HG03135 (cell line): Measurements from ENCODE around the gene GALR3.

Source experiments
- ATAC-seq: cut with Tn5 transposase; IDR thresholded peaks from one replicate; pipeline ENCODE4 v1.9.1; 2021; ENCODE audit warnings: mild to moderate bottlenecking, moderate library complexity; ENCODE audit not compliant: unreplicated experiment

GALR3 gene

DNA sequence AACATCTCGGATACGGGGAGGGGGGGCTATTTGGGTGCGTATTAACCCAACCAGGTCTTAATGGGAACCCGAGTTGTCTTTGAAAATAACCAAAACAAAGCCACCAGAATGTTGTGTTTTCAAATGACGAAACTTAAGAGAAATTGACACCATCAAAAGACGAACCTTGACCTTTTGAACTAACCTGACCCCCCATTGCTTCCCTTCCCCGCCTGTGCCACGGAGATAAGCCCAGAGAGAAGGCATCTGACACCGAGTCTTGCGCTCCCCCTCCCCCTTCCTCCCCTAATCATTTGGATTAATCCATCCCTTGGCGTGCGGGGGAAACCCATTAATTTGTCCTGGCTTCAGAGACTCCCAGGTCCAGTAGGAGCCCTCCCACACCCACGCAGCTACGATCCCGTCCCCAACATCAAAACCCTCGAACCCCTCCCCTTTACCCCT is 20.0 kb upstream of the GALR3 start:
- no peak for ATAC-seq

- ATAC-seq, result no peak
These were observed 19.4 kb upstream of the GALR3 start for GRCh38 chr22:37803639-37804351.

DNA sequence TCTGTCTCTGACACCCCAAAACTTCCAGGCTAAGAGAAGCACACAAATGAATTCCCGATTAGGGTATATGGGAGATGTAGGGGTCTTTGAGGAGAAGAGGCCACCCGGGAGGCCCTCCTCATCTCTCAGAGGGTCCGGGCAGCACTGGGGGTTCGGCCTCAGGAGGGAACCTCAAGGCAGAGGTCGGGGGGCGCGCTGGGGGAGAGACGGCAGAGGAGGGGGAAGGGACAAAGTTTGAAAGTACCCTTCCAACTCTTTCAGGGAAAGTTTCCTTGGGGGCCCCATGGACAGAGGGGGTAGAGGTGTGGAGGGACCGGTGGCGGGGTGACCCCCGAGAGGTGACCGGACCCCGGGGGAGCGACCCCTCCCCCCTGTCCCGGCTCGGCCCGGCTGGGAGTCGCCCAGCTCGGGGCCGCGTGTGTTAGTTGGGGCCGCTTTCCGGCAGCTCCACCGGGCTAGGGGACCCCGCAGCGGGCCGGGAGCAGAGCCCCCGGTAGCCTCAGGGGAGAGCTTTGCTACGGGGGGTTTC is 18.8 kb upstream of the GALR3 start:
- ATAC-seq, result no peak

DNA sequence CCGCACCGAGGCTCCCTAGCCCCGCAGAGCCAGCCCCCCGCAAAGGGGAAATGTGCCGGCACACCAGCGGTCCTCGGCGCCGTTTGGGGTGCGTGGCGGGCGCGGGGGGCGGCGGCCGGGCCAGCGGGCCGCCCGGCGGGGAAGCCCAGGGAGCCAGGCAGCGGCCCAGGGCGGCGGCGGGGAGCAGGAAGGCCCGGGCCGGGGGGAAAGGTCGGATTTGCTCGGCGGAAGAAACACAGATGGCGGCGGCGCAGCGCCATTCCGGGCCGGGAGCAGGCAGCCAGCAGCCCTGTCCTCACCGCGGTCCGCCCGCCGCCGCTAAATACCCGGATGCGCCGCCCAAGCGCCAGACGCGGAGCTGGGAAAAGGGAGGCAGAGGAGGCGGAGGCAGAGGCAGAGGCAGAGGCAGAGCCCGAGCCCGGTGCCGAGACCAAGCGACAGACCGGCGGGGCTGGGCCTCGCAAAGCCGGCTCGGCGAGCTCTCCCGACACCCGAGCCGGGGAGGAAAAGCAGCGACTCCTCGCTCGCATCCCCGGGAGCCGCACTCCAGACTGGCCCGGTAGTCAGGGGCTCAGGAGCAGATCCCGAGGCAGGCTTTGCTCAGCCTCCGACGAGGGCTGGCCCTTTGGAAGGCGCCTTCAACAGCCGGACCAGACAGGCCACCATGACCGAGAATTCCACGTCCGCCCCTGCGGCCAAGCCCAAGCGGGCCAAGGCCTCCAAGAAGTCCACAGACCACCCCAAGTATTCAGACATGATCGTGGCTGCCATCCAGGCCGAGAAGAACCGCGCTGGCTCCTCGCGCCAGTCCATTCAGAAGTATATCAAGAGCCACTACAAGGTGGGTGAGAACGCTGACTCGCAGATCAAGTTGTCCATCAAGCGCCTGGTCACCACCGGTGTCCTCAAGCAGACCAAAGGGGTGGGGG is 18.0 kb upstream of the GALR3 start:
- ATAC-seq, result no peak

GRCh38 chr22:37805810-37806277 is 17.3 kb upstream of the GALR3 start:
- ATAC-seq, result no peak

GRCh38 chr22:37806409-37807333 is 16.5 kb upstream of the GALR3 start:
- ATAC-seq, result no peak

GRCh38 chr22:37807410-37808293 is 15.5 kb upstream of the GALR3 start, which contains the start of gene GCAT:
TSS of gene GCAT (plus strand) at chr22:37807934. CDS start at chr22:37807968, 34 bp downstream.
- ATAC-seq, result peak; percentile 87

- ATAC-seq, result no peak
These were observed 14.9 kb upstream of the GALR3 start for GRCh38 chr22:37808294-37808657.

DNA sequence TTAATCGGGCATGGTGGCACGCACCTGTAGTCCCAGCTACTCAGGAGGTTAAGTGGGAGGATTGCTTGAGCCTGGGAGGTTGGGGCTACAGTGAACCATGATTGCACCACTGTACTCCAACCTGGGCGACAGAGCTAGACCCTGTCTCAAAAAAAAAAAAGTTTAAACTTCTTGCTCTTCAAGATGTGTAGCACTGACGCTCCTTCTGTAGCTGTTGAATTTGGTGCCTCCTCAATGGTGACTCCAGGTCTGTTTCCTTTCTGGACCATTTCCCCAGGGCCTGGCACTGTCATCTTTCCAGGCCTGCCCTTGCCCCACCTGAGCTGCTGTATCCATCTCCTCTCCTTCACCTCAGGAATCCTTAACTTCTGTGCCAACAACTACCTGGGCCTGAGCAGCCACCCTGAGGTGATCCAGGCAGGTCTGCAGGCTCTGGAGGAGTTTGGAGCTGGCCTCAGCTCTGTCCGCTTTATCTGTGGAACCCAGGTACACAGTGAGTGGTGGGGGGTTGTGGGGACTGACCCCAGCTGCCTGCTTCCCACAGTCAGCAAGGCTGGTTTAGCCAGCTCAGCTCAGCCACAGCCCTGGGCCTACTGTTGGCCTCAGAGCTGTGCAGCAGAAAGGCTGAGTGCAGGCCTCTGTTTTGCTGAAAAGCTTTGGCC is 13.4 kb upstream of the GALR3 start:
- ATAC-seq, result no peak

DNA sequence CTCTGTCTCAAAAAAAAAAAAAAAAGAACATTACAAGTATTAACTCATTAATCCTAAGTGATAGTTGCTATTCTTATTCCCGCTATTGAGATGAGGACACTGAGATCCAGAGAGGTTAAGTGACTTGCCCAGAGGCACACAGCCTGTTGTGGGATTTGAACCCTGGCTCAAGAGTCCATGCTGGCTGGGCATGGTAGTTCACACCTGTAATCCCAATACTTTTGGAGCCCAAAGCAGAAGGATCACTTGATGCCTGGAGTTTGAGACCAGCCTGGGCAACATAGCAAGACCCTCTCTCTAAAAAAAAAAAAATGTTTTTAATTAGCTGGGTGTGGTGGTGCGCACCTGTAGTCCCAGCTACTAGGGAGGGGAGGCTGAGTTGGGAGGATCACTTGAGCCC is 11.3 kb upstream of the GALR3 start:
- no peak for ATAC-seq

- no peak for ATAC-seq
These were observed 10.1 kb upstream of the GALR3 start for GRCh38 chr22:37812869-37813678.

DNA sequence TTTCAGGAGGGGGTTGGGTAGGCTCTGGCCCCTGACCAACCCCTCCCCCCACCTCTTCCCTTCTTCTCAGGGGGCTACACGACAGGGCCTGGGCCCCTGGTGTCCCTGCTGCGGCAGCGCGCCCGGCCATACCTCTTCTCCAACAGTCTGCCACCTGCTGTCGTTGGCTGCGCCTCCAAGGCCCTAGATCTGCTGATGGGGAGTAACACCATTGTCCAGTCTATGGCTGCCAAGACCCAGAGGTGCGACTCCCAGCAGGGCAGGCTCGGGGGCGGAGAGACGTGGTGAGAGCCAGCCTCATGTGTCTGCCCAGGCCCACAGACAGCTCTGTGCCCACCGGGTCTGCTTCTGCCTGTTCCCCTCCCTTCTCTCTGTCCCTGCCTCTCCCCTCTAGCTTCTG is 7.6 kb upstream of the GALR3 start:
- ATAC-seq, result no peak

DNA sequence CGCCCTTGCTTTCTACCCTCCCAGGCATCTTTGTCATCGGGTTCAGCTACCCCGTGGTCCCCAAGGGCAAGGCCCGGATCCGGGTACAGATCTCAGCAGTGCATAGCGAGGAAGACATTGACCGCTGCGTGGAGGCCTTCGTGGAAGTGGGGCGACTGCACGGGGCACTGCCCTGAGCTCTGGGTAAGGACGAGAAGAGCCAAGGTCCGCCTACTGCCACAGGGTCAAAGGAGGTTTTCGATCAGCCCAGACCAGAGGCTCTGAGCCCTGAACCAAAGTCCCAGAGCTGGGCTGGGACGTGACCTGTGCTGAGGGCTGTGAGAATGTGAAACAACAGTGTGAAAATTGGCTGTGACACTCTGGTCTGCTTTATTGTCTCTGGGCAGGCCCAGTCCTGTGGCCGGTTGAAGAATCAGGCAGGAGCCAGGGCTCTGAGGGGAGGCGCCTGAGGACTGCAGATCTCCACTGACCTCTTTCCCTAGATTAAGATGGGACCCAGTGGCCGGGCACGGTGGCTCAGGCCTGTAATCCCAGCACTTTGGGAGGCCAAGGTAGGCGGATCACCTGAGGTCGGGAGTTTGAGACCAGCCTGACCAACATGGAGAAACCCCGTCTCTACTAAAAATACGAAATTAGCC is 6.5 kb upstream of the GALR3 start:
- no peak for ATAC-seq

DNA sequence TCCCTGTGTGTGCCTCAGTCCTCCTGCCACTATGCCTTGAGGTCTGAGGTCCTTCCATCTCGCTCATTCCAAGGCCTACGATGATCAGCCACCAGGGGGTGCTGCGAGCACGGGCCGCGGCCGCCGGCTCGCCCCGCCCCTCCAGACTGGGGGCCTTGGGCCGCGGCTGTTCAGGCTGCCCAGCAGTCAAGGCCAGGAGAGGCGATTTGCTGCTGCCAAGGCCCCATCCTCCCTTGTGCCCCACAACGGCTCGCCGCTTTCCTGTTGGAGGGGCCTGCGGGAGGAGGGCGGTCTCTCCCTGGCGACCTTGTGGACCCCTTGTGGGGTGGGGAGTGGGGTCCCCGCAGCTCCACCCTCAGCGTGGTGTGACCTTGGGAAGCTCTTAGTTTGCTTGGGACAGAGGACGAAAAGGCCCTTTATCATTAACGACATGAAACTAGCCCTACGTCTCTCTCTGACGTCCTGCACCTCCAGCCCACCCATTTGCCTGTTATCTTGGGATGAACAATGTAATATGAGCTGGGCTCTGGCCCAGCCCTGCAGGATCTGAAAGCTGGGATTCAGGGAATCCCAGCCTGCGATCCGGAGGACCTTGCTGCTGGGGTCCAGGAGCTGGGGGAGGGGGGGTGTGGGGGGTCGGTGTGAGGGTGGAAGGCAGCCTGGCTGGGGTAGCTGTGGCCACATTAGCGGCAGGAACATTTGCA is 5.3 kb upstream of the GALR3 start:
- ATAC-seq, result no peak

- no peak for ATAC-seq
These were observed 4.6 kb upstream of the GALR3 start for GRCh38 chr22:37818409-37819104.

DNA sequence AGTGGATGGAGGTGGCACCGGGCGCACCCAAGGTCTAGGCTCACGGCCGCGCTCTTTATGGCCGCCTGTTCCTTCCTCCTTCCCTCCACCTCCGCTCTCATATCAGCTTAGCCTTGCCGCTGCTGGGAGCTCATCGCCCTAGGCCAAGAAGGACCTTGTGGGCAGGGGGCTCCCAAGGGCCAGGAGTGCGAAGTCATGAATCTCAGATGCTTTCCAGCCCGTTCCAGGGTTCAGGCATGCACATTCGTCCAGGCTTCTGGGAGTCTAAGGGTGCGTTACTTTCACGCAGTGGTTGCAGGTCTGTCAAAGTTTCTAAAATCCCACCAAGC is 4.1 kb upstream of the GALR3 start:
- no peak for ATAC-seq

DNA sequence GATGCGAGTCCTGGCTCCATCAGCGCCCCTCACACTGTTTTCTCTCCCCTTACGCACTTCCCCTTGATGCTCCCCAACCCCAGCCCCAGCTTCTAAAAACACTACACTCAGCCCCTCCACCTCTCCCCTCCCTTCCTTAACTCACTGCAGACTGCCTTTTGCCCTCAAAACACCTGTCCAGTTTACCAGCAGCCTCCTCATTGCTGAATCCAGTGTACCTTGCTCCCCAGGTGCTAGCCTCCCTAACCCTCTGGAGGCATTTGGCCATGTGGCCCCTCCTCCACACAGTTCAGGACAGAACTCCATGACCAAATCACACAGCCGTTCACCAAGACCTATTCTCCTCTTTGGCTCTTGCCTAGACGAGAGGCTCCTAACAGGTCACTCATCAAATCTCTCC is 2.8 kb upstream of the GALR3 start:
- ATAC-seq, result no peak
